Activated T-cell treated with anti-CD3 and anti-CD28 coated beads, Interleukin-2, amount 50 U/mL, for 72 hours (primary cell): ENCODE data around the gene SEMA4D. TPM values are rescaled to one million over a fixed set of nuclear protein-coding genes. Genes with fewer than 3 reads are reported as not detected.

Source experiments
- ATAC-seq, 2 donors: fragments of 150-1000 bp; cut with Tn5 transposase; replicated peaks in 1 of 2; 2 replicates each; pipeline ENCODE4 v1.10.0; 2021; ENCODE audit warnings: moderate library complexity in 2 of 2, mild to moderate bottlenecking in 1 of 2
- DNase-seq, 2 donors: peaks; one replicate each; pipeline ENCODE4 v3.0.0; 2021 to 2022; ENCODE audit warnings: mixed read lengths in 1 of 2
- H3K27ac Mint-ChIP-seq: one replicate; pipeline ENCODE4 v1.8.0; 2022; ENCODE audit warnings: mild to moderate bottlenecking, moderate library complexity, mixed read lengths
- H3K27me3 Mint-ChIP-seq: one replicate; pipeline ENCODE4 v1.8.0; 2022; ENCODE audit warnings: low read depth, mixed read lengths
- H3K36me3 Mint-ChIP-seq, 2 donors: one replicate each; pipeline ENCODE4 v1.8.0; 2022; ENCODE audit warnings: mixed read lengths in 2 of 2, mild to moderate bottlenecking in 1 of 2; ENCODE audit not compliant: insufficient read depth in 2 of 2
- H3K4me1 Mint-ChIP-seq: one replicate; pipeline ENCODE4 v1.8.0; 2022; ENCODE audit warnings: low read depth, mixed read lengths
- H3K4me3 Mint-ChIP-seq, 2 donors: one replicate each; pipeline ENCODE4 v1.8.0; 2022; ENCODE audit warnings: mild to moderate bottlenecking in 2 of 2, mixed read lengths in 2 of 2, moderate library complexity in 2 of 2
- H3K9me3 Mint-ChIP-seq, 2 donors: one replicate each; pipeline ENCODE4 v1.8.0; 2022; ENCODE audit warnings: mixed read lengths in 2 of 2
- total RNA-seq, 2 donors: library from RNA; stranded (reverse); gene quantifications; one replicate each; pipeline ENCODE4 v1.2.3, GENCODE V29; 2022

Gene SEMA4D
- total RNA-seq, 2 donors from 2014 or later, result 182 to 198 TPM

GRCh38 chr9:89404074-89404473, 93.8 kb downstream of the SEMA4D start:
- H3K36me3 Mint-ChIP-seq, result peaks cover 19 to 51% of the 10 kb centered on the region in 2 donors
- peaks cover 0 to 3% of the 10 kb centered on the region in 2 donors for H3K9me3 Mint-ChIP-seq
- H3K4me1 Mint-ChIP-seq, result peaks cover 55% of the 10 kb centered on the region
- peak overlapping the region; percentile 92 for H3K27ac Mint-ChIP-seq
- no peak for DNase-seq
- no peak overlapping the region for H3K4me3 Mint-ChIP-seq
- no peaks in the 10 kb centered on the region for H3K27me3 Mint-ChIP-seq
- ATAC-seq, result no peak

- Mint-ChIP-seq H3K27me3 (no peaks in the 10 kb centered on the region), H3K9me3 (peaks cover 0 to 3% of the 10 kb centered on the region in 2 donors), H3K36me3 (peaks cover 19 to 52% of the 10 kb centered on the region in 2 donors), H3K4me3 (no peak overlapping the region), H3K27ac (peak overlapping the region; percentile 38), H3K4me1 (peaks cover 46% of the 10 kb centered on the region)
- no peak for DNase-seq
- ATAC-seq, result no peak
Measured at GRCh38 chr9:89402695-89403427, 95.1 kb downstream of the SEMA4D start.

GRCh38 chr9:89400403-89401116, 97.4 kb downstream of the SEMA4D start:
- H3K36me3 Mint-ChIP-seq, result peaks cover 10 to 52% of the 10 kb centered on the region in 2 donors
- H3K9me3 Mint-ChIP-seq, result no peaks in the 10 kb centered on the region
- H3K27me3 Mint-ChIP-seq, result no peaks in the 10 kb centered on the region
- H3K27ac Mint-ChIP-seq, result peak overlapping the region; percentile 79
- peaks cover 24% of the 10 kb centered on the region for H3K4me1 Mint-ChIP-seq
- DNase-seq, result no peak
- ATAC-seq, result no peak
- H3K4me3 Mint-ChIP-seq, result no peak overlapping the region

DNA sequence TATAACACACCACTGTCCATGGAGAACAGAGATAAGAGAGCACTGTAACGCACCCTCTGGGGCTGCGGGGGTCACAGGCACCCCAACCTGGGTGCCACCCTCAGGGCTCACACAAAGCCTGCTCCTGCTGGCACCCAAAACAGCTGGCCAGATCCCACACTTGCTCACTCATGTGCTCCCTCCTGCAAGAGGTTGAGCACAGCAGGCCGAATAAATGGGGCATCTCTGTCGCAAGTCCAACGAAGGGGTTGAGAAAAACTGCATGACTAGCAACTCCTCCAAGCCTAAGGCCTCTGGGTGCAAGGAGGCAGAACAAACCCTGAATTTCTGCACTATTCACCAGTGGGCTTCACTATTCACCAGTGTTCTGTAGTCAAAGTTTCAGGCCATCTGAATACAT, 99.3 kb downstream of the SEMA4D start:
- no peaks in the 10 kb centered on the region for H3K27me3 Mint-ChIP-seq
- ATAC-seq, result no peak
- H3K27ac Mint-ChIP-seq, result peak overlapping the region; percentile 76
- peaks cover 14 to 48% of the 10 kb centered on the region in 2 donors for H3K36me3 Mint-ChIP-seq
- H3K9me3 Mint-ChIP-seq, result no peaks in the 10 kb centered on the region
- no peak for DNase-seq
- H3K4me3 Mint-ChIP-seq, result no peak overlapping the region
- peaks cover 26% of the 10 kb centered on the region for H3K4me1 Mint-ChIP-seq

GRCh38 chr9:89397471-89397870, 100.4 kb downstream of the SEMA4D start:
- peak overlapping the region; percentile 83 for H3K27ac Mint-ChIP-seq
- no peak overlapping the region for H3K4me3 Mint-ChIP-seq

GRCh38 chr9:89395931-89396710, 101.8 kb downstream of the SEMA4D start:
- H3K9me3 Mint-ChIP-seq, result no peaks in the 10 kb centered on the region
- H3K27me3 Mint-ChIP-seq, result no peaks in the 10 kb centered on the region
- H3K27ac Mint-ChIP-seq, result peak overlapping the region; percentile 42
- H3K4me3 Mint-ChIP-seq, result no peak overlapping the region
- ATAC-seq (no peak), DNase-seq (no peak)
- peaks cover 15% of the 10 kb centered on the region for H3K4me1 Mint-ChIP-seq
- peaks cover 21 to 56% of the 10 kb centered on the region in 2 donors for H3K36me3 Mint-ChIP-seq

More at GRCh38 chr9:89397471-89397870, 100.4 kb downstream of the SEMA4D start:
- Mint-ChIP-seq H3K4me1 (peaks cover 27% of the 10 kb centered on the region), H3K36me3 (peaks cover 22 to 57% of the 10 kb centered on the region in 2 donors), H3K27me3 (no peaks in the 10 kb centered on the region), H3K9me3 (no peaks in the 10 kb centered on the region)
- ATAC-seq, result no peak
- DNase-seq, result no peak

GRCh38 chr9:89394412-89394811, 103.5 kb downstream of the SEMA4D start:
- no peaks in the 10 kb centered on the region for H3K9me3 Mint-ChIP-seq
- no peak overlapping the region for H3K27ac Mint-ChIP-seq
- H3K27me3 Mint-ChIP-seq, result no peaks in the 10 kb centered on the region
- peaks cover 18 to 53% of the 10 kb centered on the region in 2 donors for H3K36me3 Mint-ChIP-seq
- no peak for DNase-seq
- H3K4me3 Mint-ChIP-seq, result no peak overlapping the region
- no peak for ATAC-seq
- H3K4me1 Mint-ChIP-seq, result peaks cover 13% of the 10 kb centered on the region

DNA sequence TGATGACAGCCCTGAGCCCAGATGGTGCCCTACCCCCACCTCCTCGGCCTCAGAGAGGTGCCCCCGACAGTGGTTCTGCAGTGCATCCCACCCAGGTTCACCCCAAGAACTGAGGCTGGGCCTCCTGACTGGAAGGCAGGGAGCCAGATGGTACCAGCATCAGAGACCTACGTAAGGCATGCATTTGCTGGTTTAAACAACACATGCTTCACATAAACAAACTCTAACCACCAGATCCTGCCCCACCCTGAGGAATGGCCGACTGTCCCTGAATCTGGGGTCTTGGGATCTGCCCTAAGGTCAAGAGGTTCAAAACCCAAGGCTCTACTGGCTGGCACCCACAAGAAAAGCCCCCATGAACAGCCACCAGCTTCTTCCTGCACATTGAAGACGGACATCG, 106.3 kb downstream of the SEMA4D start:
- Mint-ChIP-seq H3K4me3 (no peak overlapping the region), H3K27ac (no peak overlapping the region)

DNA sequence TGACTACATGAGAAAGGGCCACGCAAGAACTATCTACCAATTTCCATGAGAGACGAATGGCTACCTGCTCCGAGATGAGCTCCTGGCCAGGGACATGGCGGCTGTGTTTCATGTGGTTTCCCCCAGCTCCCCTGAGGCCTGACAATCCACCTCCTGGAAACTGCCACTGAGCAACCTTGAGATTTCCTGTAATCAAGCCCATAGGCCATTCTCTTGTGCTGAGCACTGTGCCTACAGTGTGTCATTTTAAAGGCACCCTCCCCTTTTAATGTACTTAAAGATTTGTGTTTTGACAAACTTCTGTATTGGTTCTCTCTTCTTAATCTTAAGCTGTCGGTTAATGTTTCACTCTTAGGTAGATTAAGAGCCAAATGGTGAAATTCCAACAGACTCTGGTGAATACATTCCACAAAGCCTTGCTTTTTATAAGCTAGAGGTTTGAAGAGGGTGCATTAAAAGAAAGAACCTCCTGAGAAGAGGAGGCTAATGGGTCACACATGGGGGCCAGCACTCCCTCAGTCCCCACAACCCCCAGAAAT, 107.3 kb downstream of the SEMA4D start:
- no peaks in the 10 kb centered on the region for H3K27me3 Mint-ChIP-seq
- H3K27ac Mint-ChIP-seq, result no peak overlapping the region
- ATAC-seq (peak in 1 of 2 donors; percentile 7), DNase-seq (no peak)
- peaks cover 18 to 46% of the 10 kb centered on the region in 2 donors for H3K36me3 Mint-ChIP-seq
- no peak overlapping the region for H3K4me3 Mint-ChIP-seq
- peaks cover 17% of the 10 kb centered on the region for H3K4me1 Mint-ChIP-seq
- H3K9me3 Mint-ChIP-seq, result no peaks in the 10 kb centered on the region

More for the DNA sequence above, 106.3 kb downstream of the SEMA4D start:
- Mint-ChIP-seq H3K36me3 (peaks cover 18 to 41% of the 10 kb centered on the region in 2 donors), H3K4me1 (peaks cover 10% of the 10 kb centered on the region), H3K27me3 (no peaks in the 10 kb centered on the region), H3K9me3 (no peaks in the 10 kb centered on the region)
- no peak for DNase-seq
- ATAC-seq, result no peak

DNA sequence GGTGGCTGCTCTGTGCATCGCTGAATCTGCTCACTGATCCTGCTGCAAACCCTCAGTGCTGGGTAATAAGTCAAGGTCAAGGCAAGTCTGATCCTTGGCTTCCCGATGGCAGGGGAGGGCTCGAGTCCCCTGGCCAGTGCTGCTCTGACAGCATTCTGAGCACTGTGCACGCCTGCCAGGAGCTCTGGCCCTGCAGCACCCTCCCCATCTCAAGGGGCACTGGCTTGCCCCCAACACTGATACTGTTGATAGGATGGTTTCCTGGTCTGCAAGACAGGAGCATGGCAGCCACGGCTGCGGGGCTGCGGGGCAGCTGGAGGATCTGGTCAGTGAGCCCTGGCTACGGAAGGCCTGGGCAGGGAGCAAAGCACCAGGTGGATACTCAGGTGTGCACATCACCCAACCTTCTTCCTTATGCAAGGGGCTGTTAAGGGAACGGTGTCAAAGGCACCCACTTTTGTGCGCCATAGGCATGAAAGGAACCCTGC, 107.8 kb downstream of the SEMA4D start:
- H3K27me3 Mint-ChIP-seq, result no peaks in the 10 kb centered on the region

DNA sequence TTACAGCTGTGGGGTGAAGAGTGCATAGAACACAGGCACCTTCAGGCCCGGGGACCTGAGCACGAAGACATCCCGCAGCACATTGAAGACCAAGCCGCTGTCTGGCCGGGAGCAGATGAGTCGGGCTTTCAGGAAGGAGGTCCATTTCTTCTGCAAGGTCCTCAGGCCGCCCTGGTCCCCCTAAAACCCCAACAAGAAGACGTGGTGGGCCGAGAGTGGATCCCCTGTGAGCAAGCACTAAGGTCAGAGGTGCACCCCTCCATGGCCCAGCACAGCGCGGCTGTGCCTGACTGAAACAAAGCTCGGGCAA, 109.1 kb downstream of the SEMA4D start:
- ATAC-seq (no peak), DNase-seq (no peak)
- Mint-ChIP-seq H3K4me3 (no peak overlapping the region), H3K36me3 (peaks cover 17 to 43% of the 10 kb centered on the region in 2 donors), H3K9me3 (no peaks in the 10 kb centered on the region), H3K27me3 (no peaks in the 10 kb centered on the region), H3K4me1 (peaks cover 19% of the 10 kb centered on the region), H3K27ac (no peak overlapping the region)

More for the DNA sequence above, 107.8 kb downstream of the SEMA4D start:
- Mint-ChIP-seq H3K27ac (no peak overlapping the region), H3K4me3 (no peak overlapping the region), H3K36me3 (peaks cover 18 to 44% of the 10 kb centered on the region in 2 donors), H3K9me3 (no peaks in the 10 kb centered on the region), H3K4me1 (peaks cover 17% of the 10 kb centered on the region)
- ATAC-seq, result peak in 1 of 2 donors; percentile 12
- DNase-seq, result no peak

- peaks cover 15 to 40% of the 10 kb centered on the region in 2 donors for H3K36me3 Mint-ChIP-seq
Measured at GRCh38 chr9:89388084-89388867, 109.6 kb downstream of the SEMA4D start.

More at GRCh38 chr9:89388084-89388867, 109.6 kb downstream of the SEMA4D start:
- Mint-ChIP-seq H3K27ac (no peak overlapping the region), H3K27me3 (no peaks in the 10 kb centered on the region), H3K4me3 (no peak overlapping the region), H3K4me1 (peaks cover 22% of the 10 kb centered on the region), H3K9me3 (no peaks in the 10 kb centered on the region)
- ATAC-seq (no peak), DNase-seq (no peak)
